ENCODE results near the gene ARFGEF2. TPM values are rescaled to one million over a fixed set of nuclear protein-coding genes. Genes with fewer than 3 reads are reported as not detected.

Gene ARFGEF2
- total RNA-seq, 1 donor from 2014 or later, result 30.2 TPM

DNA sequence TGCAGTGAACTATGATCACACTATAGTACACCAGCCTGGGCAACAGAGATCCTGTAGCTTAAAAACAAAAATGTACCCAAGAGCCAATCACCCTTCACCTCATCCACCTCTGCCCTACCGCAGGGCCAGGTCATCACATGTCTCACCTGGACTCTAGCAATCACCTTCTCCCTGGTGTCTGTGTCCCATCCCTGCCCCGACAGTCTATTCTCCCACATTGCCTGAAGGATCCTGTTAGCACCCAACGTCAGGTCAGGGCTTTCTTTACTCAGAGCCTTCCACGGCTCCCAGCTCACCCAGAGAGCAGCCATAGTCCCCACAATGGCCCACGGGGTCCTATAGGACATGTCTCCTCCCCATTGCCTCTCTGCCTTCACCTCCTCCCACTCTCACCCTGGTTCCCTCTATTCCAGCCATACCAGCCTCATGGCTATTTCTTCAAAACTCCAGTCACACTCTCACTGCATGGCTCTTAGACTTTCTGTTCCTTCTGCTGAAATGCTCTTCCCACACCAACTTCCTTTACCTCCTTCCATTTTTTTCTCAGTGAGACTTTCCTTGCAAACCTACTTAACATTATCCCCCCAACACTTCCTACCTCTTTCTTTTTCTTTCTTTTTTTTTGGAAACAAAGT is 22.5 kb upstream of the ARFGEF2 start:
- H3K4me1 Mint-ChIP-seq (ENCODE audit: low read depth, unreplicated experiment), result peaks cover 21% of the 10 kb centered on the region
- TF ChIP-seq, protein P1, sequence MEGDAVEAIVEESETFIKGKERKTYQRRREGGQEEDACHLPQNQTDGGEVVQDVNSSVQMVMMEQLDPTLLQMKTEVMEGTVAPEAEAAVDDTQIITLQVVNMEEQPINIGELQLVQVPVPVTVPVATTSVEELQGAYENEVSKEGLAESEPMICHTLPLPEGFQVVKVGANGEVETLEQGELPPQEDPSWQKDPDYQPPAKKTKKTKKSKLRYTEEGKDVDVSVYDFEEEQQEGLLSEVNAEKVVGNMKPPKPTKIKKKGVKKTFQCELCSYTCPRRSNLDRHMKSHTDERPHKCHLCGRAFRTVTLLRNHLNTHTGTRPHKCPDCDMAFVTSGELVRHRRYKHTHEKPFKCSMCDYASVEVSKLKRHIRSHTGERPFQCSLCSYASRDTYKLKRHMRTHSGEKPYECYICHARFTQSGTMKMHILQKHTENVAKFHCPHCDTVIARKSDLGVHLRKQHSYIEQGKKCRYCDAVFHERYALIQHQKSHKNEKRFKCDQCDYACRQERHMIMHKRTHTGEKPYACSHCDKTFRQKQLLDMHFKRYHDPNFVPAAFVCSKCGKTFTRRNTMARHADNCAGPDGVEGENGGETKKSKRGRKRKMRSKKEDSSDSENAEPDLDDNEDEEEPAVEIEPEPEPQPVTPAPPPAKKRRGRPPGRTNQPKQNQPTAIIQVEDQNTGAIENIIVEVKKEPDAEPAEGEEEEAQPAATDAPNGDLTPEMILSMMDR (IDR thresholded peaks at IDR 0.05; ENCODE audit: partially characterized antibody, unreplicated experiment), result no peak
- H3K36me3 Mint-ChIP-seq (ENCODE audit: unreplicated experiment), result no peaks in the 10 kb centered on the region
- no peak overlapping the region for H3K27ac Mint-ChIP-seq (ENCODE audit: unreplicated experiment)
- peaks cover 3% of the 10 kb centered on the region for H3K27me3 Mint-ChIP-seq (ENCODE audit: unreplicated experiment)
- H3K4me3 Mint-ChIP-seq (ENCODE audit: unreplicated experiment), result no peak overlapping the region
- no peak for DNase-seq
- peaks cover 2% of the 10 kb centered on the region for H3K9me3 Mint-ChIP-seq (ENCODE audit: unreplicated experiment)

DNA sequence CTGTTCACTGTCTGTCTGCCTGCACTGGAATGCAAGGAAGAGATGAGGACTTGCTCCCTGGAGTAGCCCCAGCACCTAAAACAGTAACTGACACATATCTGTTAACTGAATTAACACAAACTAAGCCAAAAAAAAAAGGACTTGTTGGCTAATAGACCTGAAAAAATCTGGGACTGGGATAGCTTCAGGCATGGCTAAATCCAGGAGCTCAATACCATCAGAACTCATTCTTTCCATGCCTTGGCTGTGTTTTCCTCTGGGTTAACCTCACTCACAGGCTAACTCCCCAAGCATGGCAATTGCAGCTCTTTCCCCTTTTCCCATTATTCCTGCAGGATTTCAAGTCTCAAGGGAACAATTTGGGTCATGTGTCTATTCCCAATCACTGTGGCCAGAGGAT is 21.6 kb upstream of the ARFGEF2 start:
- peaks cover 3% of the 10 kb centered on the region for H3K27me3 Mint-ChIP-seq (ENCODE audit: unreplicated experiment)
- no peaks in the 10 kb centered on the region for H3K36me3 Mint-ChIP-seq (ENCODE audit: unreplicated experiment)
- H3K27ac Mint-ChIP-seq (ENCODE audit: unreplicated experiment), result no peak overlapping the region
- peaks cover 28% of the 10 kb centered on the region for H3K4me1 Mint-ChIP-seq (ENCODE audit: low read depth, unreplicated experiment)
- peaks cover 7% of the 10 kb centered on the region for H3K9me3 Mint-ChIP-seq (ENCODE audit: unreplicated experiment)
- TF ChIP-seq, protein P1 (IDR thresholded peaks at IDR 0.05; ENCODE audit: partially characterized antibody, unreplicated experiment), result no peak
- H3K4me3 Mint-ChIP-seq (ENCODE audit: unreplicated experiment), result no peak overlapping the region
- DNase-seq, result no peak

DNA sequence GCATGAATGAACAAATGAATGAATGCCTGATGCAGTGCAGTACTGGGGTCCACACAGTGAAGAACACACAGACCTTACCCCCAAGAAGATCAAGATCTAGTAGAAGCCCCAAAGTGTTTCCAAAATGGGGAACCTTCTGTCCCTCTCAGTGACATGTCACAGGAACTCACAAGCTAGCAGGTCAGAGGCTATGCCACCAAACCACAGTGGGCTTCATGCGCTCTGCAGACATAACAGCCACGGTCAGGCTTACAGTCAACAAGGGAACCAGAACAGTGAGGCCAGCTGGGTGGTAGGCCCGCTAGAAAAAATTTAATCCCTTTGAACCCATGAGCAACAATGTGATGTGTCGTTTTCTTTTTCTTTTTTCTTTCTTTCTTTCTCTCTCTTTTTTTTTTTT is 20.2 kb upstream of the ARFGEF2 start:
- DNase-seq, result no peak
- Mint-ChIP-seq H3K4me1 (ENCODE audit: low read depth, unreplicated experiment) (peaks cover 34% of the 10 kb centered on the region), H3K36me3 (ENCODE audit: unreplicated experiment) (no peaks in the 10 kb centered on the region), H3K27me3 (ENCODE audit: unreplicated experiment) (peaks cover 3% of the 10 kb centered on the region), H3K4me3 (ENCODE audit: unreplicated experiment) (no peak overlapping the region), H3K9me3 (ENCODE audit: unreplicated experiment) (peaks cover 5% of the 10 kb centered on the region), H3K27ac (ENCODE audit: unreplicated experiment) (no peak overlapping the region)
- TF ChIP-seq, protein P1 (IDR thresholded peaks at IDR 0.05; ENCODE audit: partially characterized antibody, unreplicated experiment), result no peak

DNA sequence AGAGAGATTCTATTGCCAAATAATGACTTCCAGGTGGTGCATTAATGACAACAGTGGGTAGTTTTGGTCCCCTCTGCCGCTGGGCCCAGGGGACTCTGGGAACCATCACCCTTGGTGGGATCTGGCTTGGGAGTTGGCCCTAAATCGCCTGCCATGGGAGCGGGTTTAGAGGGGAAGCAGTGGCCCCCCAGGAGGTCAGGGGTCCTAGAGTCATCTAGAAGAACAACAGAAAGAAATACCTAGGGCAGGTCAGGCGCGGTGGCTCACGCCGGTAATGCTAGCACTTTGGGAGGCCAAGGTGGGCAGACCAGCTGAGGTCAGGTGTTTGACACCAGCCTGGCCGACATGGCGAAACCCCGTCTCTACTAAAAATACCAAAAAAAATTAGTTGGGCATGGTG is 17.8 kb upstream of the ARFGEF2 start:
- H3K9me3 Mint-ChIP-seq (ENCODE audit: unreplicated experiment), result peaks cover 7% of the 10 kb centered on the region
- H3K27me3 Mint-ChIP-seq (ENCODE audit: unreplicated experiment), result peaks cover 2% of the 10 kb centered on the region
- H3K4me3 Mint-ChIP-seq (ENCODE audit: unreplicated experiment), result no peak overlapping the region
- H3K27ac Mint-ChIP-seq (ENCODE audit: unreplicated experiment), result no peak overlapping the region
- TF ChIP-seq, protein P1 (IDR thresholded peaks at IDR 0.05; ENCODE audit: partially characterized antibody, unreplicated experiment), result no peak
- peaks cover 7% of the 10 kb centered on the region for H3K36me3 Mint-ChIP-seq (ENCODE audit: unreplicated experiment)
- DNase-seq, result no peak
- H3K4me1 Mint-ChIP-seq (ENCODE audit: low read depth, unreplicated experiment), result peaks cover 25% of the 10 kb centered on the region

DNA sequence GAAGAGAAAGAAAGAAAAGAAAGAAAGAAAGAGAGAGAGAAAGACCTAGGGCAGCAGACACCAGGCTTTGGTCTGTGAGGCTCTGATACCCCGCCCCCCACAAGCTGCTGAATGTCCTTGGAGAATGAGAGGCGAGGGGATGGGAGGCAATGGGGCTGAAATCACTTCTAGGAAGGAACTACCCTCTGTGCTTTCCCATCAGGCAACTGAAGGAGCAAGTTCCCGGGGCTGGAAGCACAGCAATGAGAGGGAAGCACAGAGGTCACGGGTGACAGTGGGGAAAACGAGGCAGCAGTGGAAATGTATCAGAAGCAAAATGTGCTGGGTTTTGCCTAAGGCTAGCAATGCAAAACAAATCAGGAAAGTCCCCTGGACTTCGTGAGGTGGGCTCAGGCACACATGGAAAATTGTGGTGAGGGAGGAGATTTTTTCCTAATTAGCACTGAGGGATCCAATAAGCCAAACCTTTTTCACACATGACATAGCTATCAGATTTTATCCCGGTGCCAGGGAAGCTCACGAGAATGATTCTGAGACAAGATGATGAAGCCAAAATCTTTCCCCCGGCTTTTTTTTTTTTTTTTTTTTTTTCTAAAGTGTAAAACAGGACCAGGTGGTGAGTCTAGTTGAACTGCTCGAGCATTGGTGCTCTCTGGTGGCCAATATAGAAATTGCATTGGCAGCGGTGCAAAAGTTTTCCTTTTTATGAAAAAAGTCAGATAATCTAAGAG is 16.8 kb upstream of the ARFGEF2 start:
- H3K4me3 Mint-ChIP-seq (ENCODE audit: unreplicated experiment), result peak overlapping the region; percentile 56
- peak overlapping the region; percentile 69 for H3K27ac Mint-ChIP-seq (ENCODE audit: unreplicated experiment)

More for the DNA sequence above, 16.8 kb upstream of the ARFGEF2 start:
- TF ChIP-seq, protein P1 (IDR thresholded peaks at IDR 0.05; ENCODE audit: partially characterized antibody, unreplicated experiment), result peak; percentile 88
- DNase-seq, result peak; percentile 70
- Mint-ChIP-seq H3K4me1 (ENCODE audit: low read depth, unreplicated experiment) (peaks cover 25% of the 10 kb centered on the region), H3K36me3 (ENCODE audit: unreplicated experiment) (peaks cover 14% of the 10 kb centered on the region), H3K9me3 (ENCODE audit: unreplicated experiment) (peaks cover 10% of the 10 kb centered on the region), H3K27me3 (ENCODE audit: unreplicated experiment) (peaks cover 2% of the 10 kb centered on the region)

Data from glutamatergic neuron (in vitro differentiated cells).